Liver (tissue), 3 donors: ENCODE results near the gene FLNC.

Source experiments
- EGR1 ChIP-seq, 2 donors: IDR thresholded peaks; 2 replicates each; pipeline ENCODE4 v1.6.1; 2016 to 2018; ENCODE audit warnings: antibody characterized with exemption in 2 of 2, low read depth in 2 of 2
- RAD21 ChIP-seq, 2 donors: IDR thresholded peaks; 2 replicates each; pipeline ENCODE4 v1.6.1; 2016; ENCODE audit warnings: antibody characterized with exemption in 2 of 2, mild to moderate bottlenecking in 2 of 2
- REST ChIP-seq: IDR thresholded peaks from 2 replicates; pipeline ENCODE4 v1.6.1; 2016; ENCODE audit warnings: antibody characterized with exemption, mild to moderate bottlenecking
- TAF1 ChIP-seq: conservative IDR thresholded peaks from 2 replicates; pipeline ENCODE4 v1.6.1; 2016; ENCODE audit warnings: antibody characterized with exemption, mild to moderate bottlenecking
- TF ChIP-seq, protein P1 (sequence below): fragments of 150-350 bp; IDR thresholded peaks from 2 replicates; pipeline ENCODE4 v1.5.1; 2017; ENCODE audit warnings: improper control_type of control experiment, low read depth, low read length; ENCODE audit not compliant: missing input control
- donor health status: healthy.
- donor health status: healthy.

- TF ChIP-seq, protein P1, sequence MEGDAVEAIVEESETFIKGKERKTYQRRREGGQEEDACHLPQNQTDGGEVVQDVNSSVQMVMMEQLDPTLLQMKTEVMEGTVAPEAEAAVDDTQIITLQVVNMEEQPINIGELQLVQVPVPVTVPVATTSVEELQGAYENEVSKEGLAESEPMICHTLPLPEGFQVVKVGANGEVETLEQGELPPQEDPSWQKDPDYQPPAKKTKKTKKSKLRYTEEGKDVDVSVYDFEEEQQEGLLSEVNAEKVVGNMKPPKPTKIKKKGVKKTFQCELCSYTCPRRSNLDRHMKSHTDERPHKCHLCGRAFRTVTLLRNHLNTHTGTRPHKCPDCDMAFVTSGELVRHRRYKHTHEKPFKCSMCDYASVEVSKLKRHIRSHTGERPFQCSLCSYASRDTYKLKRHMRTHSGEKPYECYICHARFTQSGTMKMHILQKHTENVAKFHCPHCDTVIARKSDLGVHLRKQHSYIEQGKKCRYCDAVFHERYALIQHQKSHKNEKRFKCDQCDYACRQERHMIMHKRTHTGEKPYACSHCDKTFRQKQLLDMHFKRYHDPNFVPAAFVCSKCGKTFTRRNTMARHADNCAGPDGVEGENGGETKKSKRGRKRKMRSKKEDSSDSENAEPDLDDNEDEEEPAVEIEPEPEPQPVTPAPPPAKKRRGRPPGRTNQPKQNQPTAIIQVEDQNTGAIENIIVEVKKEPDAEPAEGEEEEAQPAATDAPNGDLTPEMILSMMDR: no peak
- TF ChIP-seq REST (no peak), EGR1 (IDR thresholded peaks at IDR 0.05; ENCODE audit: low read depth in 2 of 2) (no peak), TAF1 (no peak), RAD21 (IDR thresholded peaks at IDR 0.05) (no peak)
Measured at GRCh38 chr7:128845987-128846386, 15.8 kb downstream of the FLNC start.
